ENCODE measurements around the gene NFKBIE. TPM values are rescaled to one million over a fixed set of nuclear protein-coding genes. Genes with fewer than 3 reads are reported as not detected.

NFKBIE gene
- total RNA-seq, 1 donor from 2014 or later, result 17.2 TPM

DNA sequence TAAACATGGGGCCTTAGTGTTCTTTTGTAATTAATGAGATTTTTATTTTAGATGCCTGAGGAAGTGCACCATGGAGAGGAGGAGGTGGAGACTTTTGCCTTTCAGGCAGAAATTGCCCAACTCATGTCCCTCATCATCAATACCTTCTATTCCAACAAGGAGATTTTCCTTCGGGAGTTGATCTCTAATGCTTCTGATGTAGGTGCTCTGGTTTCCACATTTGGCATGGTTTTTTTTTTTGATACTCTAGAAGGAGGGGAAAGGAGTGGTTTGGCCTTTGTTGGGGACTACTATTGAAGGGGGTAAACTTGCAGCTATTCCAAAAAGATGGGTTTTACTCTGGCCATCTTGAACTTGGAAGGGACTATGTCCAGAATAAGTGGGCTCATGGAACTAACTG is 16.8 kb downstream of the NFKBIE start:
- Histone ChIP-seq H3K4me1 (peaks cover 33% of the 10 kb centered on the region), H3K4me3 (peak overlapping the region; percentile 97 to 100), H3K9me3 (no peaks in the 10 kb centered on the region), H3K27me3 (no peaks in the 10 kb centered on the region), H3K27ac (peak overlapping the region; percentile 100), H3K36me3 (peaks cover 4 to 49% of the 10 kb centered on the region in 2 donors)
- intact Hi-C loops (cut with DNase I), result no loop called here
- TF ChIP-seq POLR2AphosphoS5 (IDR thresholded peaks at IDR 0.05; ENCODE audit: insufficient read depth in 1 of 2, low read depth in 1 of 2) (no peak), POLR2A (IDR thresholded peaks at IDR 0.05) (no peak)
- TF ChIP-seq, protein P1, sequence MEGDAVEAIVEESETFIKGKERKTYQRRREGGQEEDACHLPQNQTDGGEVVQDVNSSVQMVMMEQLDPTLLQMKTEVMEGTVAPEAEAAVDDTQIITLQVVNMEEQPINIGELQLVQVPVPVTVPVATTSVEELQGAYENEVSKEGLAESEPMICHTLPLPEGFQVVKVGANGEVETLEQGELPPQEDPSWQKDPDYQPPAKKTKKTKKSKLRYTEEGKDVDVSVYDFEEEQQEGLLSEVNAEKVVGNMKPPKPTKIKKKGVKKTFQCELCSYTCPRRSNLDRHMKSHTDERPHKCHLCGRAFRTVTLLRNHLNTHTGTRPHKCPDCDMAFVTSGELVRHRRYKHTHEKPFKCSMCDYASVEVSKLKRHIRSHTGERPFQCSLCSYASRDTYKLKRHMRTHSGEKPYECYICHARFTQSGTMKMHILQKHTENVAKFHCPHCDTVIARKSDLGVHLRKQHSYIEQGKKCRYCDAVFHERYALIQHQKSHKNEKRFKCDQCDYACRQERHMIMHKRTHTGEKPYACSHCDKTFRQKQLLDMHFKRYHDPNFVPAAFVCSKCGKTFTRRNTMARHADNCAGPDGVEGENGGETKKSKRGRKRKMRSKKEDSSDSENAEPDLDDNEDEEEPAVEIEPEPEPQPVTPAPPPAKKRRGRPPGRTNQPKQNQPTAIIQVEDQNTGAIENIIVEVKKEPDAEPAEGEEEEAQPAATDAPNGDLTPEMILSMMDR (IDR thresholded peaks at IDR 0.05), result no peak
- no peak for DNase-seq (ENCODE audit: extremely low spot score in 2 of 2)

DNA sequence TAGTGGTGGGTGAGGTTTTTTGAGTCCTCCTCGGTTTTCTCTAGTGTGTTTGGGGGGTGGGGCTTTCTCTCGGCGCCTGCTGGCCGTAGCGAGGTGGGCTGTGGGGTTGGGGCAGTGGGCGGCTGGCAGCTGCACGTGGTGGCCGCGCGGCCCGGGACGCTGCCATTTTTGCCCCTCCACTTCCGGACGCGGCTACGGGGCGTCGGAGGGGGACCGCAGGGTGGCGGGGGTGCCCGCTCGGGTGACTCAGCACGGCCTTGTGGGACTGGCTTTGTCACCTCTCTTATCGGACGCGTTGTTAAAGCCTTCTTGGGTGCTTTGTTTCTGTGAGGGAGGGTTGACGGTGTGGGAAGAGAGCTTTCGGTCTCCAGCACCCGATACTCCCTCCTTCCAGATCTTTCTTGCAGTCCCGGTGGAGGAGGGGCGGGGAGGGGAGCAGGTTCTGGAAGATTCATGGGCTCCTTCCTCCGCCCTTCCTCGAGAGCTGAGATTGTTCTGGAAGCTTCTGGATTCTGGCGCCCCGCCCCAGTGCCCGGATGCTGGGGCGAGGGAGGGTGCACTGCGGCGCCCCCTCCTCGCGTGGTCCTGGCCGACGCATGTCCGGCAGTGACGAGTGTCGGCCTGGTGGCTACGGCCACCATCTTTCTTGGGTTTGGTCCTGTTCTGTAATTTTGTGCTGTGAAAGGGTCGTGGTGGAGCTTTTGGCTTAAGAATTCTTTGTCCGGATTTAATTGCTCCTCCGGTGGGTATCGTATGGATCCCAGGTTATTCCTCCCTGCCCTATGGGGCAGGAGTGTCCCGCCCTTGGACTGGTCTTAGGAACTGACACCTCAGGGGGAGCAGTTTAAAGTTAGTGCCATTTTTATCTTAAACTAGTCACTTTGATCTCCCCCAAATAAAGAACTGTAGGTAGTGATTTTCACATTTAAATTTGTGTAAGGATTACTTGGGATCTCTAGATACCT is 17.7 kb downstream of the NFKBIE start:
- no peak for DNase-seq (ENCODE audit: extremely low spot score in 2 of 2)
- Histone ChIP-seq H3K27me3 (no peaks in the 10 kb centered on the region), H3K36me3 (peaks cover 4 to 39% of the 10 kb centered on the region in 2 donors), H3K9me3 (no peaks in the 10 kb centered on the region), H3K4me1 (peaks cover 33% of the 10 kb centered on the region), H3K27ac (peak overlapping the region; percentile 100), H3K4me3 (peak overlapping the region; percentile 97 to 100)
- TF ChIP-seq, protein P1 (IDR thresholded peaks at IDR 0.05), result no peak
- TF ChIP-seq POLR2AphosphoS5 (IDR thresholded peaks at IDR 0.05; ENCODE audit: insufficient read depth in 1 of 2, low read depth in 1 of 2) (peak; percentile 57 to 94), POLR2A (IDR thresholded peaks at IDR 0.05) (no peak)
- intact Hi-C loops (cut with DNase I), result no loop called here

DNA sequence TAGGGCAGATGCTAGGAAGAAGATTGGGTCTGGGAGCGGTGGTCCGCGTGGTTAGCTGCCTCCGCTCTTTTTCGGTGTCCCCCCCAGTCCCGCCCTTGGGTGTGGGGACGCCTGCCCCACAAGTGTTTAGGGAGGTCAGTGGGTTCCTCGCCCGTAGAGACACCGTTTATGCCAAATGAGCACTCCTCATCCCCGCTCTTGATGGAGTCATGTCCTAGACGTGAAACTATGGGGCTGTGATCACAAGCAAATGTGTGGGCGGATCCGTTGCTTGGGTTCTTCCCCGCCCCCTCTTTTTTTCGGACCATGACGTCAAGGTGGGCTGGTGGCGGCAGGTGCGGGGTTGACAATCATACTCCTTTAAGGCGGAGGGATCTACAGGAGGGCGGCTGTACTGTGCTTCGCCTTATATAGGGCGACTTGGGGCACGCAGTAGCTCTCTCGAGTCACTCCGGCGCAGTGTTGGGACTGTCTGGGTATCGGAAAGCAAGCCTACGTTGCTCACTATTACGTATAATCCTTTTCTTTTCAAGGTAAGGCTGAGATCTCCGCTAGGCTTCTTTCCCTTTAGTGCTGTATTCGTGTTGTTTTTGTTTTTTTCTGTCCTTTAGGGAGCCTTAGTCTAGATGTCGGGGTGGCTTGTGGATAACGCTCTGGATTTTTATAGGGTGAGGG is 18.6 kb downstream of the NFKBIE start, which contains the start of gene HSP90AB1:
Gene HSP90AB1 (plus strand): TSS at position 439 of the 675 bp plus-strand sequence. CDS start 1,529 bp downstream, outside the sequence.
- H3K27me3 ChIP-seq, result no peaks in the 10 kb centered on the region
- peak within 1 kb of the TSS; percentile 100 for H3K27ac ChIP-seq
- H3K4me3 ChIP-seq, result peak within 1 kb of the TSS; percentile 97 to 100
- H3K9me3 ChIP-seq, result no peaks in the 10 kb centered on the region
- intact Hi-C loops (cut with DNase I), result no loop called here
- H3K36me3 ChIP-seq, result peaks cover 4 to 31% of the 10 kb centered on the region in 2 donors
- H3K4me1 ChIP-seq, result peaks cover 33% of the 10 kb centered on the region
- peak; percentile 46 to 98 for TF ChIP-seq POLR2A (IDR thresholded peaks at IDR 0.05)
- TF ChIP-seq, protein P1 (IDR thresholded peaks at IDR 0.05), result no peak
- peak; percentile 76 to 94 for TF ChIP-seq POLR2AphosphoS5 (IDR thresholded peaks at IDR 0.05; ENCODE audit: insufficient read depth in 1 of 2, low read depth in 1 of 2)
- peak in 1 of 2 donors; percentile 99 for DNase-seq (ENCODE audit: extremely low spot score in 2 of 2)

DNA sequence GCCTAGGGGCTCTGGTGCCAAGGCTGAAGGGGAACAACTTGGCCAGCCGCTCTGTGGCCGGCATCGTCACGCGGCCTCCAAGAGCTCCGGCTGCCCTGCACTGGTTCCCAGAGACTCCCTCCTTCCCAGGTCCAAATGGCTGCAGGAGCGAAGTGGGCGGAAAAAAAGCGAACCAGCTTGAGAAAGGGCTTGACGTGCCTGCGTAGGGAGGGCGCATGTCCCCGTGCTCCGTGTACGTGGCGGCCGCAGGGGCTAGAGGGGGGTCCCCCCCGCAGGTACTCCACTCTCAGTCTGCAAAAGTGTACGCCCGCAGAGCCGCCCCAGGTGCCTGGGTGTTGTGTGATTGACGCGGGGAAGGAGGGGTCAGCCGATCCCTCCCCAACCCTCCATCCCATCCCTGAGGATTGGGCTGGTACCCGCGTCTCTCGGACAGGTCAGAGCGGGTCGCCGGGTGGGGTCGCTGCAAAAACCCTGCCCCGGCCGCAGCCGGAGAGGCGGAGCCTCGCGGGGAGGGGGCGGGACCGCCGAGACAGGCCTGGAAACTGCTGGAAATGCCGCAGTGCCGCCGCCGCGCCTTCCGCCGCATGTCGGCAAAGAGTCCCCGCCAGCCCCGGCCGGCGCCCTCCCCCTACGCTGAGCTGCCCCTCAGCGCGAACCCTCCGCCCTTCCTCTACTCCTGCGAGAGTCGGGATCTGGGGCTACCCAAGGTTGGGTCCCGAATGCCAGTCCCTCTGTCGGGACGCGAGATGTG is 19.3 kb downstream of the NFKBIE start:
- intact Hi-C loops (cut with DNase I), result no loop called here
- DNase-seq (ENCODE audit: extremely low spot score in 2 of 2), result no peak
- peak overlapping the region; percentile 97 to 100 for H3K4me3 ChIP-seq
- H3K36me3 ChIP-seq, result peaks cover 4 to 24% of the 10 kb centered on the region in 2 donors
- H3K27me3 ChIP-seq, result no peaks in the 10 kb centered on the region
- H3K9me3 ChIP-seq, result no peaks in the 10 kb centered on the region
- H3K27ac ChIP-seq, result peak overlapping the region; percentile 100
- H3K4me1 ChIP-seq, result peaks cover 33% of the 10 kb centered on the region
- TF ChIP-seq POLR2A (IDR thresholded peaks at IDR 0.05) (peak in 1 of 2 donors; percentile 7), POLR2AphosphoS5 (IDR thresholded peaks at IDR 0.05; ENCODE audit: insufficient read depth in 1 of 2, low read depth in 1 of 2) (peak; percentile 86 to 89)
- TF ChIP-seq, protein P1 (IDR thresholded peaks at IDR 0.05), result peak in 1 of 3 experiments; percentile 41
